NCI-H146 treated with DMSO at 0.1 percent for 48 hours (cell line): Measurements from ENCODE around the gene CHFR.
"Not testable (repeated sequence)": the region's sequence is repeated elsewhere in the genome, so short reads cannot be mapped to it uniquely, and the experiment has no call there.

Experiments used
- DNase-seq: peaks from one replicate; lab custom pipeline; 2025; ENCODE audit not compliant: unreplicated experiment; lab: John Stamatoyannopoulos, UW

The CHFR gene

GRCh38 chr12:132887513-132888351, at the start of gene CHFR:
TSS of gene CHFR (minus strand) at chr12:132887605. CDS start at chr12:132887328, 277 bp downstream.
- DNase-seq, result peak; percentile 90

- not testable (repeated sequence) for DNase-seq
Observed at GRCh38 chr12:132936921-132937320, 49.5 kb upstream of the CHFR start.

- DNase-seq, result no peak
Observed at GRCh38 chr12:132936163-132936562, 48.8 kb upstream of the CHFR start.

- DNase-seq, result no peak
Observed at GRCh38 chr12:132926415-132926833, 39.0 kb upstream of the CHFR start.

- no peak for DNase-seq
Observed at GRCh38 chr12:132925597-132926414, 38.4 kb upstream of the CHFR start.

- DNase-seq, result no peak
Observed at GRCh38 chr12:132924356-132924755, 37.0 kb upstream of the CHFR start.

- no peak for DNase-seq
Observed at GRCh38 chr12:132923356-132923909, 36.0 kb upstream of the CHFR start.

GRCh38 chr12:132922676-132923075, 35.3 kb upstream of the CHFR start:
- DNase-seq, result no peak

- DNase-seq, result no peak
Observed at GRCh38 chr12:132921685-132922084, 34.3 kb upstream of the CHFR start.

- DNase-seq, result no peak
Observed at GRCh38 chr12:132918680-132919079, 31.3 kb upstream of the CHFR start.

- no peak for DNase-seq
Observed at GRCh38 chr12:132909030-132909368, 21.6 kb upstream of the CHFR start.

- peak; percentile 86 for DNase-seq
Observed at GRCh38 chr12:132908145-132909029, 21.0 kb upstream of the CHFR start.

GRCh38 chr12:132907789-132908144, 20.4 kb upstream of the CHFR start:
- DNase-seq, result not testable (repeated sequence)

GRCh38 chr12:132907216-132907615, 19.8 kb upstream of the CHFR start:
- DNase-seq, result no peak

GRCh38 chr12:132904718-132905328, 17.4 kb upstream of the CHFR start:
- no peak for DNase-seq

GRCh38 chr12:132899033-132899432, 11.6 kb upstream of the CHFR start:
- DNase-seq, result no peak

- no peak for DNase-seq
Observed at GRCh38 chr12:132888852-132889251, 1.4 kb upstream of the CHFR start.

GRCh38 chr12:132886529-132887477, 602 bp downstream of the CHFR start:
- DNase-seq, result peak; percentile 52

- no peak for DNase-seq
Observed at GRCh38 chr12:132881818-132882217, 5.6 kb downstream of the CHFR start.
